Muscle of leg (tissue), 16 donors: ENCODE measurements around the gene KREMEN2. TPM values are rescaled to one million over a fixed set of nuclear protein-coding genes. Genes with fewer than 3 reads are reported as not detected.

Experiments
- DNase-seq: peaks from one replicate; pipeline ENCODE4 v3.0.0; 2013
- H3K27ac ChIP-seq: one replicate; pipeline ENCODE4 v1.5.1; 2013; ENCODE audit warnings: mild to moderate bottlenecking, low read length, control low read depth
- H3K27me3 ChIP-seq: one replicate; pipeline ENCODE4 v1.6.1; 2013; ENCODE audit warnings: low read length; ENCODE audit not compliant: control insufficient read depth, insufficient read depth
- H3K36me3 ChIP-seq: one replicate; pipeline ENCODE4 v1.6.1; 2013; ENCODE audit warnings: low read length; ENCODE audit not compliant: control insufficient read depth, insufficient read depth
- H3K4me1 ChIP-seq: one replicate; pipeline ENCODE4 v1.6.1; 2013; ENCODE audit warnings: low read length; ENCODE audit not compliant: control insufficient read depth, insufficient read depth
- H3K4me3 ChIP-seq: one replicate; pipeline ENCODE4 v1.5.1; 2013; ENCODE audit warnings: low read length, control low read depth
- H3K9me3 ChIP-seq: replicated peaks from 2 replicates; pipeline ENCODE4 v1.6.1; 2013; ENCODE audit warnings: low read depth, low read length; ENCODE audit not compliant: control insufficient read depth
- WGBS: methylation state at CpG from one replicate; pipeline ENCODE4 v1.1.5; 2013; ENCODE audit warnings: missing lambda C conversion rate; ENCODE audit not compliant: insufficient coverage; 5-methylcytosine and 5-hydroxymethylcytosine counted together
- long read RNA-seq, 11 donors: transcript quantifications; one replicate each; lab custom pipeline, GENCODE V29; 2026
- polyA plus RNA-seq, 8 donors: library from polyadenylated mRNA; unstranded; fragments of 120-200 nt; gene quantifications; one replicate each; pipeline versions ENCODE4 v1.2.1 to v1.2.3, GENCODE V29; 2013; ENCODE audit warnings: inconsistent platforms in 1 of 8, low replicate concordance in 1 of 8; ENCODE audit not compliant: insufficient read length in 8 of 8, insufficient read depth in 1 of 8
- total RNA-seq: library from RNA; stranded (reverse); fragments of 120-200 nt; gene quantifications from one replicate; pipeline ENCODE4 v1.2.4, GENCODE V29; 2013

KREMEN2 gene, protein sequence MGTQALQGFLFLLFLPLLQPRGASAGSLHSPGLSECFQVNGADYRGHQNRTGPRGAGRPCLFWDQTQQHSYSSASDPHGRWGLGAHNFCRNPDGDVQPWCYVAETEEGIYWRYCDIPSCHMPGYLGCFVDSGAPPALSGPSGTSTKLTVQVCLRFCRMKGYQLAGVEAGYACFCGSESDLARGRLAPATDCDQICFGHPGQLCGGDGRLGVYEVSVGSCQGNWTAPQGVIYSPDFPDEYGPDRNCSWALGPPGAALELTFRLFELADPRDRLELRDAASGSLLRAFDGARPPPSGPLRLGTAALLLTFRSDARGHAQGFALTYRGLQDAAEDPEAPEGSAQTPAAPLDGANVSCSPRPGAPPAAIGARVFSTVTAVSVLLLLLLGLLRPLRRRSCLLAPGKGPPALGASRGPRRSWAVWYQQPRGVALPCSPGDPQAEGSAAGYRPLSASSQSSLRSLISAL
- 5.6 TPM for total RNA-seq
- 10 to 100 TPM in 3 of 8 donors, 1 to 10 TPM in 5; 3.5 to 22.0 (median 9.1) TPM for polyA plus RNA-seq
- long read RNA-seq, donor 1, partial matches to known transcripts = 0 of 1 reads
- long read RNA-seq, donor 1, other reads (novel, unspliced or antisense) = 0 of 1 reads
- long read RNA-seq, donor 2, partial matches to known transcripts = 0 of 2 reads
- long read RNA-seq, donor 2, other reads (novel, unspliced or antisense) = 0 of 2 reads
- long read RNA-seq, donor 3, partial matches to known transcripts = 0 of 2 reads
- long read RNA-seq, donor 3, other reads (novel, unspliced or antisense) = 0 of 2 reads
- long read RNA-seq, donor 4, partial matches to known transcripts = 0 of 1 reads
- long read RNA-seq, donor 4, other reads (novel, unspliced or antisense) = 0 of 1 reads
- long read RNA-seq, donor 5, partial matches to known transcripts = 0 of 3 reads
- long read RNA-seq, donor 5, other reads (novel, unspliced or antisense) = 0 of 3 reads
- long read RNA-seq, donor 6, partial matches to known transcripts = 5 of 9 reads
- long read RNA-seq, donor 6, other reads (novel, unspliced or antisense) = 0 of 9 reads
- long read RNA-seq, donor 7, partial matches to known transcripts = 0 of 5 reads
- long read RNA-seq, donor 7, other reads (novel, unspliced or antisense) = 0 of 5 reads
- long read RNA-seq, donor 8 = 0 reads
- long read RNA-seq, donor 9 = 0 reads
- long read RNA-seq, donor 10, partial matches to known transcripts = 0 of 2 reads
- long read RNA-seq, donor 10, other reads (novel, unspliced or antisense) = 0 of 2 reads
- long read RNA-seq, donor 11, partial matches to known transcripts = 0 of 3 reads
- long read RNA-seq, donor 11, other reads (novel, unspliced or antisense) = 0 of 3 reads

DNA sequence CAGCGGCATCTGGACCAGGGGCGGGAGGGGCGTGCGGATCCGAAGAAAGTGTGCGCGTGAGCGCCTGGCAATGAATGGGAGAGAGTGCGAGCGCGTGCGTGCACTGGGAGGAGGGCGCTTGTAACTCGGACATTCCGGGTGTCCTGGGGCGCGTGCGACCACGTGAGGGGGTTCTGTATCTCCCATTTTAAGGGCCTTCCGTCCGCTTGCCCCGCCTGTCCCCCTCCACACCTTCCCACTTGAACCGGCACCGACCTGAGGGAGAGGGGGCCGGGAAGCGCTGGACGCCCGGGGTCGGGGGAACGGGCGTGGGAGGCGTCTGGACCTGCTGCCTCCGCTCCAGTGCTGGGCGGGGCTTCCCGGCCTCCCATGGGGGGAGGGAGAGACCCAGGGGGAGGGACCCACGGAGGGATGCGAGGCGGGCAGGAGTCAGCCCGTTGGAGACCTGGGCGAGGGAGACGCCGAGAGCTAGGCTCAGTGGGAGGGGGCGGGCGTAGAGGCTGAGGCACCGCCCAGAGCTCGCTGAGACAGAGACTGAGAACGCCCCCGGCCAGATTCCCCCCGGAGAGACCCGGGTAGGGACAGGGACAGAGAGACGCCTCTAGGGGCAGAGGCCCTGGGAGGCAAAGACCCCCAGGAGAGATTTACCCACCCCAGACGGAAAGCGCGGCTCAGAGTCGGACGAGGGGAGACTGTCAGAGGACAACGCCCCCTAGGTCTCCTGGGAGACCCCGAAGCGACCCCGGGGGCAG lies at the start of gene KREMEN2:
Gene KREMEN2 (plus strand): TSS at position 553 of the 752 bp plus-strand sequence. CDS start 246 bp downstream, outside the sequence.
- H3K27ac ChIP-seq = no peak within 1 kb of the TSS
- peaks cover 87% of the 10 kb centered on the region for H3K27me3 ChIP-seq
- under 1% methylated on average over 39 of the region's 60 CpGs for WGBS

DNA sequence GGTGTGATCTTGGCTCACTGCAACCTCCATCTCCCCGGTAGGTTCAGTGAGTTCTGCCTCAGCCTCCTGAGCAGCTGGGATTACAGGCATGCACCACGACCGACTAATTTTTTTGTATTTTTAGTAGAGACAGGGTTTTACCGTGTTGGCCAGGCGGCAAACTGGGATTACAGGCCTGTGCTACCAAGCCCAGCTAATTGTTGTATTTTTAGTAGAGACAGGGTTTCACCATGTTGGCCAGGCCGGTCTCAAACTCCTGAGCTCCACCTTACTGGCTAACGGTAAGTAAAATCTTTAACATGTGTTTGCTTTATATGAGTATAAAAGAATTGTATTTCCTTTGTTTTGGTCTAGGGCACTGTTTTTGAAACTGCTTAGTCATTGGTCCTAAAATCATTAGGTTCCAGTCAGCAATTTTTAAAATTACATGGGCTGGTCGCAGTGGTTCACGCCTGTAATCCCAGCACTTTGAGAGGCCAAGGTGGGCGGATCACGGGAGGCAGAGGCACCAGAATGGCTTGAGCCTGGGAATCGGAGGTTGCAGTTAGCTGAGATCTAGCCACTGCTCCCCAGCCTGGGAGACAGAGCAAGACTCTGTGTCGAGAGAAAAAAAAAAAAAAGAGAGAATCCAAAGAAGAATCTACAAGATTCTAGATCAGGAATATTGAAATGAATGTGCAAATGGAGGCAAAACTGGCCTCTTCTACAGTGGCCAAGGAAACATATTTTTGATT lies 48.7 kb upstream of the KREMEN2 start:
- H3K9me3 ChIP-seq = no peaks in the 10 kb centered on the region
- no peaks in the 10 kb centered on the region for H3K27me3 ChIP-seq
- 85% methylated on average over 9 of the region's 13 CpGs for WGBS
- peaks cover 19% of the 10 kb centered on the region for H3K36me3 ChIP-seq
- peaks cover 15% of the 10 kb centered on the region for H3K4me1 ChIP-seq
- no peak overlapping the region for H3K4me3 ChIP-seq
- no peak for DNase-seq
- no peak overlapping the region for H3K27ac ChIP-seq

More for the DNA sequence above, at the start of gene KREMEN2:
- Histone ChIP-seq H3K36me3 (no peaks in the 10 kb centered on the region), H3K4me3 (peak within 1 kb of the TSS; percentile 10), H3K4me1 (peaks cover 51% of the 10 kb centered on the region), H3K9me3 (no peaks in the 10 kb centered on the region)
- no peak for DNase-seq

DNA sequence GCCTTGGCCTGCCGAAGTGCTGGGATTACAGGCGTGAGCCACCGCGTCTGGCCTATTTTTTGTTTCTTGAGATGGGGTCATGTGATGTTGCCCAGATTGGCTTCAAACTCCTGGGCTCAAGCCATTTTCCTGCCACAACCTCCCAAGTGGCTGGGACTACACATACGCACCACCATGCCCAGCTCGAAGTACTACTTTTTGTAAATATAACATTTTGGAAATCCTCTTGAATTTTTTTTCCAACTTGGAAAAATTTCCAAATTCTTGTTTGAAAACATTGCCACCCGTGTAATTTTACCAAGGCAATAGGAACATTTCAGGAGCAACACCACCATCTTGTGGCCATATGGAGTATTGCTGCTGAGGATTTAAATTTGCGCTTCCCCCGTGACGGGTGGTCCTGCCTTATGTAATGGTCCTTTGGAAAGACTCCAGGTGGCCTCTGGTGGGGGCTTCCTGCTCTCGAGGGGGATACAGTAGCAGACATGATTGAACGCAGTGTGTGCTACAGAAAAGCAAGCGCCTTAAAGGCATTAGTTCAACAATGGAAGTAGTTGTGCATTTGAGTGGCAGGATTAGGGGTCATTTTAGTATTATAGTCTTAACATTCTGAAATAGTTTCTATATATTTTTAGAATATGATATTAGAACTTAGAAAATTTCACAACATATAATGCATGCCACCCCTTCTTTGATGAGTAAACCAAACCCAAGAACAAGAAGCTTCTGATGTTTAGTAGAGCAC lies 44.4 kb upstream of the KREMEN2 start:
- WGBS = 0% methylated on average over 1 of the region's 13 CpGs
- Histone ChIP-seq H3K36me3 (peaks cover 16% of the 10 kb centered on the region), H3K9me3 (no peaks in the 10 kb centered on the region)

DNA sequence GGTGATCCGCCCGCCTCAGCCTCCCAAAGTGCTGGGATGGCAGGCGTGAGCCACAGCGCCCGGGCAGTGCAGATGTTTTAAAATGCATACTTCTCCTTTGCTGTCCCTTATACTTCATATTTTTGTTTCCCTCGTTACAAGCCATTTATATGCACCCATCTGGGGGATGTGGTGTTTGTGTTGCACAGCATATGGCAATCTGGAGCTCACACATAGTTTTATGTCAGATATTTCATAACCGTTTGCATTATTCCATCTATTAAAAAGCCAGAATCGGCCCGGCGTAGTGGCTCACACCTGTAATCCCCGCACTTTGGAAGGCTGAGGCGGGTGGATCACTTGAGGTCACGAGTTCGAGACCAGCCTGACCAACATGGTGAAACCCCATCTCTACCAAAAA lies 40.6 kb upstream of the KREMEN2 start:
- no peaks in the 10 kb centered on the region for H3K9me3 ChIP-seq
- H3K4me3 ChIP-seq = no peak overlapping the region
- no peak overlapping the region for H3K27ac ChIP-seq
- H3K27me3 ChIP-seq = no peaks in the 10 kb centered on the region
- 90% methylated on average over 2 of the region's 14 CpGs for WGBS
- peaks cover 6% of the 10 kb centered on the region for H3K36me3 ChIP-seq
- DNase-seq = no peak
- peaks cover 23% of the 10 kb centered on the region for H3K4me1 ChIP-seq

More for the DNA sequence above, 44.4 kb upstream of the KREMEN2 start:
- DNase-seq = peak; percentile 79
- no peak overlapping the region for H3K4me3 ChIP-seq
- H3K4me1 ChIP-seq = peaks cover 10% of the 10 kb centered on the region
- no peaks in the 10 kb centered on the region for H3K27me3 ChIP-seq
- no peak overlapping the region for H3K27ac ChIP-seq

DNA sequence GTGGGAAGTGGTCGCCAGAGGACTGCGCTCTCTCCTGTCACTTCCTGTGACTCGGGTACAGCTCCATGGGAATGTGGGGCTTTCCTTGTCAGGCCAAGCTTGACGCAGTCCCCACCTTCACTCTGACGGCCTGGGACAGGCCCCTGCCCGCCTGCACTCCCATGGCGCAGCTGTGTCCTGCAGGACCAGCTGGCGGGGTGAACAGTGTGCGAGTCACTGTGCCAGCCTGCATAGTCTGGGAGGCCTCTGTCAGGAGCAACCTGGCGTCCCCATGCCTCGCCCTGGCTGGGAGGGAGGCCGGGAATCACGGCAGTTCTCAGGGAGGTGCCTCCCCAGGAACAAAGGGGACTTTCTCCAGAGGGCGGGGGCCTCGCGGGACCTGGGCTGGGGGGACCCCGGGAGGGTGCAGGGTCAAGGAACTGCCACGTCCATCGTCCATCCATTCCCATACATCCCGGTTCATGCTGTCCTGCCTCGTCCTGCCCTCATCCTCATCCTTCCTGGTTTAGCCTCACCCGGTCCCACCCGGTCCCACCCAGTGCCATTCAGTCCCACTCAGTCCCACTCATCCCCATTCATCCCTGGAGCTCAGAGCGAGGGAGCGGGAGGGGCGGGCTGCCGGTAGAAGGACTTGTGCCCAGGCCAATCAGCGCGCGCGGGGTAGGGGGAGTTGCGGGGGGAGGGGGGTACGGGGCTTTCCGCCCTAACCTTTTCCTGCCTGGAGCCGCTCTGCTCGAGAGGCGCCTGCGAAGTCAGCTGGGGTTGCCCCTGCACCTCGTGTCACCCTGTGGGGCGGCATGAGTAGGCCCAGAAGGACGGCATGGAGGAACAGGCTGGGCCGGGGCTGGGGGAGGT lies 38.9 kb upstream of the KREMEN2 start:
- peak overlapping the region; percentile 42 for H3K27ac ChIP-seq
- H3K36me3 ChIP-seq = peaks cover 15% of the 10 kb centered on the region
- H3K9me3 ChIP-seq = no peaks in the 10 kb centered on the region
- WGBS = 38% methylated on average over 31 of the region's 42 CpGs
- no peak overlapping the region for H3K4me3 ChIP-seq
- peak; percentile 26 for DNase-seq
- H3K27me3 ChIP-seq = no peaks in the 10 kb centered on the region
- H3K4me1 ChIP-seq = peaks cover 18% of the 10 kb centered on the region

DNA sequence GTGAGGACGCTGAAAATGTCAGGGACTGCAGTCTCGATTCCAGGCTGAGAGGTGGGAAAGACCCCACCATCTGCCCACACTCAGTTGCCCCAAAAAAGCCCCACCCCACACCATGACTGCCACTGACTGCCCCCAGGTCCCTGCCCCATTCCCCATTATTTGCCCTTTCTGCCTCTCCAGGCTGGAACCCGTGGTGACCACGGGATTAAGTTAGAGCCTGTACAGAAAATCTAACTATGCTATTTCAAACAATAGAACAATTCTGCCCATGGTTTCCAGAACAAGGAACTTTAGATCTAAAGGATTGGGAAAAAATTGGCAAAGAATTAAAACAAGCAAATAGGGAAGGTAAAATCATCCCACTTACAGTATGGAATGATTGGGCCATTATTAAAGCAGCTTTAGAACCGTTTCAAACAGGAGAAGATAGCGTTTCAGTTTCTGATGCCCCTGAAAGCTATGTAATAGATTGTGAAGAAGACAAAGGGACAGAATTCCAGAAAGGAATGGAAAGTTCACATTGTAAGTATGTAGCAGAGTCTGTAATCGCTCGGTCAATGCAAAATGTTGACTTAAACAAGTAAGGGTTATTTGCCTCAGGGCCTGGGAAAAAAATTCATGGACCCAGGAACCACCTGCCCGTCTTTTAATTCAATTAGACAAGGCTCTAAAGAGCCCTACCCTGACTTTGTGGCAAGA lies 38.0 kb upstream of the KREMEN2 start:
- no peak for DNase-seq
- H3K36me3 ChIP-seq = peaks cover 22% of the 10 kb centered on the region
- H3K4me1 ChIP-seq = peaks cover 18% of the 10 kb centered on the region
- no peak overlapping the region for H3K27ac ChIP-seq
- WGBS = 50% methylated on average over 4 of the region's 9 CpGs
- H3K27me3 ChIP-seq = no peaks in the 10 kb centered on the region
- H3K4me3 ChIP-seq = no peak overlapping the region
- no peaks in the 10 kb centered on the region for H3K9me3 ChIP-seq

DNA sequence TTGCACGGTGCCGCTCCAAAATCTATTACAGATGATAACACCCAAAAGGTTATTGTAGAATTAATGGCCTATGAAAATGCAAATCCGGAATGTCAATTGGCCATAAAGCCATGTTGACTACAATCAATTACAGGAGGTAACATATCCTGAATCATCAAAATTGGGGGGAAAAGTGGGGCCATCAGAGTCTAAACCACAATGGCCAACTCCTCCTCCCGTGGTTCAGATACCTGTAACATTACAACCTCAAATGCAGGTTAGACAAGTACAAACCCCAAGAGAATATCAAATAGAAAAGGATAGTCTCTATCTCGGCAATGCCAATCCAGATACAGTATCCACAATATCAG lies 37.5 kb upstream of the KREMEN2 start:
- Histone ChIP-seq H3K27ac (no peak overlapping the region), H3K4me3 (no peak overlapping the region), H3K4me1 (peaks cover 18% of the 10 kb centered on the region), H3K27me3 (no peaks in the 10 kb centered on the region), H3K9me3 (no peaks in the 10 kb centered on the region), H3K36me3 (peaks cover 27% of the 10 kb centered on the region)
- WGBS = no CpG with 5 or more reads among the region's 5 CpGs
- DNase-seq = no peak
